T-helper 1 cell treated with Interleukin-12 subunit alpha and Interleukin-12 subunit beta and Interleukin-4 antibody, amounts not matched to agents 30 ng/mL and 1 ng/mL, for 36 hours (primary cell): ENCODE measurements around the gene MCTP1. TPM values are rescaled to one million over a fixed set of nuclear protein-coding genes. Genes with fewer than 3 reads are reported as not detected.

Source experiments
- intact Hi-C: fragments of 100-400 bp; cut with micrococcal nuclease; formaldehyde crosslinking; loops from one replicate; pipeline ENCODE4 v1.15.1; 2024
- total RNA-seq: library from RNA; stranded (reverse); gene quantifications from 2 replicates; pipeline ENCODE4 v1.2.3, GENCODE V29; 2022

The MCTP1 gene
- total RNA-seq, 1 donor from 2014 or later = 0.10 TPM

DNA sequence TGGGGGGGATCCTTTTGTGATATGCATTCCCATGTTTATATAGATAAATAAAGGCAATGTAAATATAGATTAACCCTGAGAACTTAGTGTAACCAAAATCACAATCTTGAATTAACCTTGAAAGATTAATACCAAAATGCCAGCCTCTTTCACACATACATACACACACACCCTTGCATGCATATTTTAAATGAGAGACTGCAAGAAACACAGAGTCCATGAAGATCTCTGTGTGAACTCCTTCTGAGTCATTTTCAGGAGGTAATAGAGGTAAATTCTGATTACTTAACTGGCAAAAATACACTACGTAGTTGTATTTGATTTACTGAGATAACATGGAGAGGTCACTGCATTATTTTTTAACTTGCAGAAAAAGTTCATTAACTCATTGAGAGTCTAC, 548.4 kb downstream of the MCTP1 start:
- intact Hi-C loops = loop anchor here (5.0 kb wide), 2 partner anchors 934 to 1114 kb away; no protein-coding TSS in a partner anchor

DNA sequence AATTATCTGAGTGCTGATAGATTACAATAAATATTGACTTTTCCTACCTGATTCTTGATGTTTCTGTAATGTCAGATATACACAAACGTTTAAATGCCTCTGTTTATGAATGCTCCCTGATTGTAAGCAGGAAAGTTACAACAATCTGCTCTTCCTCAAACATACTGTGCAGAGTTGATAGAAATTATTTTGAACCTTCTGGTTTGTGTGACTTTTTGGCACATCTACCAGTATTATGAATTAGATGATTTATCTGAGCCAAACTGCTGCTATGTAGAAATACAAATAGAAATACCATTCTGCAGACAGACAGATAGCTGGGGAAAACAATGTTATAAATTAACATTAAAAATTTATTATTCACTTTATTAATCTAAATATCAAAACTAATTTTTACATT, 553.4 kb downstream of the MCTP1 start:
- intact Hi-C loops = no loop called here

DNA sequence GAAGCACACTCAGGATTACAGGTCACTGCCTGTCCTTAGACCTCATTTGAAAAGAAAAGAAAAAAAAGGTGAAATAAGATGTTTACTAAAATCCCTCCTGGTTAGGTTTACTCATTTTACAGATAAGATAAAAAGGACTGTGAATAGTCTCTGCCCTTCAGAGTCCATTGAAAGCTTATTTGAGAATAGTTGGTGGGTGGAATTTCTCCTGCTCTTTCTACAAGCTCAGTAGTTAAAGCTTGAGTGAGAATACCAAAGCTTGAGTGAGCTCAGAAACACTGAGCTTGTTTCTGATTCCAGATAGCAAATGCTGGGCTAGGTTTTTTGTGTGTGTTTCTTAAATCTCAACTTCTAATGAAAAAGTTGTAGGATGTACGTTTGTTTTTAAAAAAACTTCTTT, 559.8 kb downstream of the MCTP1 start:
- intact Hi-C loops = no loop called here

DNA sequence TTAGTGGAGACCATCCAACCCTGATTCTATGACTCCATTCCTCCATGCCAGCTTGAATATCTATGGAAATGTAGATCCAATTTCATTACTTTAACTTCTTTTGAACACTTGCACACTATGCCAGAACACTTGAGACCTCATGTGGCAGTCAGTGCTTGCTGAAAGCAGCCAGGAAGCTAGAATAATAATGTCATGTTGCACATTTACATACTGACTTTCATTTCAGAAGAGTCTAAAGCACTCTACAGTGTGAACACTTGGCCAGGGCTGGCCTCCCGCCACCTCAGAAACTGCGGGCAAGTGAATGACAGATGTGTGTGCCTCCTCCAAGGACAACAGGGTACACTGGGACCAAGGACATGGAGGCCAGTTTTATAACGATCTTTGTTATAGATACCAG, 569.1 kb downstream of the MCTP1 start:
- intact Hi-C loops = no loop called here

DNA sequence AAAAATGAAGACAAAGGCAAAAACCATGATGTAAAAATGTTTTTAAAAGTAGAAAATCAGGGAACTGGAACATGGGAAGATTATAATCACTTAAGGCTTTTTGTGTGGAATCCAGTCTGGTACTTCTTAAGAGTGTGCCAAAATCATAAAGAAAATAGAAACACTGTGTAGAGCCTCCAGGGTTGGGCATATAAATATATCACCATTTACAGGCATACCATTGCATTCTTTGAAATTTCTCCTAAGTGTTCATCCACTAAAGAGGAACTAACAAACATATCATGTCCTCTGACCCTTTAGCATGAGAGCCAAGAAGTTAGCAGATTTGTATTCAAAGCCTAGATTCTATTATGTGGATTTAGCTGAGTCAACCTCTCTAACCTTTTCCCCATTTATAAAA, 573.1 kb downstream of the MCTP1 start:
- intact Hi-C loops = no loop called here

DNA sequence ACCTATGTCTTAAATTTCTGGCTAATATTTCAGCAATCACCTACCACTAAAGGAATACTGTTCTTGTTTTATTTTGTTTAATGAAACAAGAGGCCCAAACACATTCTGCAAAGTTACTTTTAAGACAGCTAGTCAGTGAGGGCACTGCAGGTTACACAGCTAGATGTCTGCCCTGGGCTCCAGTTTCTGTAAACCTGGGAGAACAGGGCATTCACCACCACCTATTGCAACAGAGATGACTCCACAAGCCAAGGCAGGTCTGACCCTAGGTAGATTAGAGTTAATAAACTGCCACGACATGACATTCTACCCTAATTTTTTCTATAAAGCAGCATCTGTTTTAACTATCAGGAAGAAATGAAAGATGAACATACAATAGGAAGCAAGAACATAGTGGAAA, 575.6 kb downstream of the MCTP1 start:
- intact Hi-C loops = no loop called here

DNA sequence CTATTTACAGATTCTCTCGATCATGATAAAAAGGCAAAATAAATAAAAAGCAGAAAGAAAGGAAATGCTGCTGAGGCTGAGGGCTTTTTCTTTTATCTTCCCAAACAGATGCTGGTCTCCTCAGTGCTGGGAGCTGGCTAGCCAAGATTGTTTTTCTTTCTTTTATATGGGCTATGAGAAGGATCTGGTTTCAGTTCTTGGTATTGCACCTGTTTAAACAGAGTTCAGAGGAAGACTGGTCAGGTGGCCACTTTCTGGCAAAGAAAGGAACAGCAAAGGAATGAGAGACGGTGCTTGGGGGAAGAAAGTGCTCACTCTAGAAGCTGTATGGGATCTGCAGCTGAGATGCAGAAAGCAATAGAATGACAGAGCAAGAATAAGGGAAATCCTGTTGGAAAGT, 577.5 kb downstream of the MCTP1 start:
- intact Hi-C loops = no loop called here

DNA sequence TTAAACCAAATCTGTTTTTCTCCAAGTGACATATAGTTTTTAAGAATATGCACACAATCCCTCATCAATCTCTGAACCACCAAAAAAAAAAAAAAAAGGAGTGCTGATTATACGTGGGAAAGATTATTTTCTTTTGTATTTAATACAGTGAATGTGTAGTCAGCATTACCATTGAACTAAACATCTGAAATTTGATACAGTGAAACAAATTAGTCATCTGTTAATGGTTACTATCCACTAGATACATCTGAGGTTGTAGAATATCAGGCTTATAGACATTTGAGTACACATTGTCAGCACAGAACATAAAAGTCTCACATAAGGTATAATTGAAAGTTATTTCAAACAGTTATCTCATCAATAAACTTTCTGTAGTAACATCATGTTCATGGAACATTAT, 579.5 kb downstream of the MCTP1 start:
- intact Hi-C loops = no loop called here

DNA sequence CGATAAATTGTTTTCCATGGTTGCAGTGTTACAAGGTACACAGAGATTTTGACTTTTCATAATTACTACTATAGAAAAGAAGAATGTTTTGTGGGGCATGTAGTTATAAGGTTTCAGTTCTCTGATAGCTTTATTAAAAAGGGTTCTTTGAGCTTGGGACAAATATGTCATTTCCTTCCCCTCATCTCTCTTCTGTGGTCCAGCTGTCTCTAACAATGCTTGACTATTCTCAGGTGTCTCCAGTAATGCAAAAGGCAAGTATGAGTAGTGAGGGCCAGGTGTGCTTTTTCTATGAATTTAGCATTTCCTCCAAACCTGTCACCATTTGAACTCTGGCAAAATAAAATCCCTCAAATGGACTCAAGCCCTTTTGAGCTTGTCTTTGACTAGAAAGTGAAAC, 582.2 kb downstream of the MCTP1 start:
- intact Hi-C loops = loop anchor here (2.0 to 5.0 kb wide), 2 partner anchors 82 to 590 kb away; a partner anchor contains a TSS

DNA sequence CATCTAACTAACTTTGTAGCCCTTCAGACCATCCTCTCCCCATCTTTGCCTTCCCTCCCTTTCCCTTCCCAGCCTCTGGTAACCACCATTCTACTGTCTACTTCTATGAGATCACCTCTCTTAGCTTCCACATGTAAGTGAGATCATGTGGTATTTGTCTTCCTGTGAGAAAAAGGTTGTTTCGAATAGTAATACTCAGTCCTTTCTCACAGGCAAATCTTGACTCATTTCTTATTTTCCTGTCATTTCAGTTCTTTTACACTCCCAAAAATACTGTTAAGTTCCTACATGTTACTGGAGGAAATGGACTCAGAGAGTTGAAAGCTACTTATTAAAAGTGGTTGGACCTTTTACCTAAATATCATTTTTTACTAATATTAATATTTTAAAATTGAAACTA, 584.3 kb downstream of the MCTP1 start:
- intact Hi-C loops = loop anchor here (2.0 to 5.0 kb wide), 2 partner anchors 92 to 588 kb away; a partner anchor contains a TSS

DNA sequence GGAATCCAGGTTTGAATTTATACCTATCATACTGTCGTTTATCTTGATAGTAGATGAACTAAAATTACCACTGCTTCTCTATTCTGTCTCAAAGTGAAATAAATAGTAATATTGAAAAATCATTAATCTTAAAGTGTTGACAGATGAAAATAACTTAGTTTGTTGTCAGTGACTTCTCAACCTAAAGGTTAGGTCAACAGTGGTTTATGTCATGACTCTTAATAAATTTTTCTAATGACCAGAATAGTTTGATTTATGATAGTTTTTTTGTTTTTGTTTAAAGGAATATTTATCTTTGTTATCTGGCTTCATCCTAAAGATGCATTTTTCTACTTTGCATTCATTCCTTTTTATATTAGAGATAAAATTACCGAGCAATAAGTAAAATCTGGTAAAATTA, 585.3 kb downstream of the MCTP1 start:
- intact Hi-C loops = no loop called here

DNA sequence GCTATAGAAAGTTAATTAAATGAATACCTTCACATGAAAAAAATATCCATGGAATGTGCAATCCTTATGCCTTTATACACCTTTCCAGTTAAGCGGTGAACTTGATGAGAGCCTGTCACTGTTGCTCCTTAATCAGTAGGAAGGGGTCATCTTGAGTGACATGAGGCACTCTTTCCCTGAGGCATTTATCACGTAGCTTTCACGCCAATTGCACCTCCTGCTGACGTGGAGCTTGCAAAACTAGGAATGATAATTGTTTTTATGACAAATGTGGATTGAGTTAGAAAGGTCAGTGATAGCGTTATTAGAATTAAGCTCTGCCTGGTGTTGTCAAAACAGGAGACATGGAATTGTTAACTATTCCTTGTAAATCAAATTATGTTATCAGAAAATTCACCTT, 586.7 kb downstream of the MCTP1 start:
- intact Hi-C loops = no loop called here

DNA sequence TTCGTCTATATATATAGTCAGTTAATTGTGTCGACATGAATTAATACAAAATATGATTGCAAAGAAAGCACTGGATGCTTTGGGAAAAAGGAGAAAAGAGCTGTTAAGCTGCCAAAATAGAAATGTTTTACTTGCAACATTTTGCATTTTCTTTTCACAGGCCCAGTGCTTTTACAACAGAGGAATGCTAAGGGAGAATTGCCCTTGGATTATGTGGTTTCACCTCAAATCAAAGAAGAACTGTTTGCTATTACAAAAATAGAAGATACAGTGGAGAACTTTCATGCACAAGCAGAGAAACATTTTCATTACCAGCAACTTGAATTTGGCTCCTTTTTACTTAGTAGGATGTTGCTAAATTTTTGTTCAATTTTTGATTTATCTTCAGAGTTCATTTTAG, 590.2 kb downstream of the MCTP1 start:
- intact Hi-C loops = no loop called here

DNA sequence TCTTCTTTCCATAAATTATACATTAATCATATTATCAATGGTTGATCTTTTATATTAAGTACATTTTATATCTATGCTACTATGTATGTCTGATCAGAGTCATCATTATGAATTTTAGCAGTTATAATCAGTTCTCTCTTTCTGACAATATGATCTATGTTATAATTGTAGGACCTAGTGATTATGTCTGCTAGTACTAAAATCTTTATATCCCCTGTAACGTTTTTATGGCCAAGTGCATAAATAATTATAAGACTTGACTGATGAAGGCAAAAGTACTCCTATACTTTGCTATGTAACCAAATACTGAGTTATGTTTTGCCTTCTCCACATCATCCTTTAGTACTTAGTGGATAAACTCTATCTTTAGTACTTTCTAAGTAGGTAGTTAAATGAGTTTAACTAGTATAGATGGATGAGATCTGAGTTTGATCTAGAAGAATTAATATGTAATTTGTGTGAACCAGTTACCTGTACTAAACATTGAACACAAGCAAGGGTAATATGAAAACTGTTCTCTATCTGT, 591.0 kb downstream of the MCTP1 start:
- intact Hi-C loops = loop anchor here (1.0 to 2.0 kb wide), 4 partner anchors 75 to 779 kb away; partner anchors contain the start of genes KIAA0825 and SLF1

DNA sequence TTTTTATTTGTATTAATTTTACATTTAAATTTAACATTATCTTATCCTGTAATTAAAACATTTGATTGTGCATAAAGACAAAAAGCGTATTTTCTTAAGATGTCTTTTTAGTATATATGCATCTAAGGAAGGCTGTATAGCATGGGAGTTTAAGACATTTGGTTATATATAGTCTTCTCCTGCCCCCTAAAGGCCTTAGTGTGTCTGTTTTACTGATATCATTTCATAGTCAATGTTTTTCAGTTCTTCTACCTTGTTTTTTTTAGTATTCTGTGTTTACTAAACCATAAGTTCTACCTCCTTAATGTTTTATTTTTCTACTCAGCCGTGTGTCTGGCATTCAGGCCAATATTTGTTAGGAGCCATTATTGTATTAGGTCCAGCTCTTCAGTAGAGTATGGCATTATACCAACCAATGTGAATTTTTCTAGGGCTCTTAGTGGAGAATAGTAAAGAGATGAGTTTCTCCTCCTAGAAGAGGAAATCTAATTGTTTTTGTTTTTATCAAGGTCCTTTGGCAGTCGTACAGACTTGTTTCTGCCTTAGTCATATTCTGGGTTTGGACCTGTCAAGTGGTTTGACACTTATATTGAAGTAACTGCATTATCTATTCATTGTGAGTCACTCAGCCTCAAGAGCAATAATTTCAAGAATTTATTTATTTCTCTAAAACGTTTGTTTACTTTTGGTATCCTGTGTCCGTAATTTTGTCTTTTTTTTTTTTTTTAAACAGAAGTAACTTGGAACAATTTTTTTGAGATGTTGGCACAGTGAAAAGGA, 591.7 kb downstream of the MCTP1 start:
- intact Hi-C loops = loop anchor here (1.0 to 2.0 kb wide), 4 partner anchors 74 to 778 kb away; partner anchors contain the start of genes KIAA0825 and SLF1

DNA sequence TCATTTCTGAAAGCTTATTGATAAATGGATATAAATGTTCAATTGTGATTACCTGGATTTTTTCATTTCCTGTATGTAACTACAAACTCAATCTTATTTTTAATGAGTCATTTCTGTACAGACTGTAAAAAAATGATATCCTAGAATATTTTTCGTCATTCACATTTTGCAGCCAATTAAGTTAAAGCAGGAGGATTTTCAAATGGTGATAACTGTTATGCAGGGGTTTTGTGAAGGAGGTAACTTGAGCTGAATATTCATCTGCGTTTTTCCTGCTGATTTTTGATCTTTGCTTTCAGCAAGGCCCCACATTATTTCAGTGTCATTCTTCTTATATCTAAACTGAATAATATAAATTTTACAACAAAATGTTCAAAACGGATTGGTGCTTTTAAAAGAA, 592.3 kb downstream of the MCTP1 start:
- intact Hi-C loops = loop anchor here (2.0 kb wide), 1 partner anchor 74 kb away; the partner anchor contains the start of genes KIAA0825 and SLF1

DNA sequence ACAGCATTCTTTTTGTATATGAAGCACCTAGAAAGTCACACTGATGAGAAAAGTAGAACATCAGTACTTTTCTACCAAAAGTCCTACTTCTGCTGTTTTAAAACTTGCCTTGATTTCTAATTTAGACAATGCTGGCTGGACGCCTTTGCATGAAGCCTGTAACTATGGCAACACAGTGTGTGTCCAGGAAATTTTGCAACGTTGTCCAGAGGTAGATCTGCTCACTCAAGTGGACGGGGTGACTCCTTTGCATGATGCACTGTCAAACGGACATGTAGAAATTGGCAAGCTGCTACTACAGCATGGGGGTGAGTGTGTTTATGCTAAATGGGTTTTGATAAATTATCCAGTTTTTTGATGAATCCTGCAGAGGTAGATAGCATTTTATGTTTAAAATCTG, 592.9 kb downstream of the MCTP1 start:
- intact Hi-C loops = loop anchor here (2.0 kb wide), 1 partner anchor 73 kb away; the partner anchor contains the start of genes KIAA0825 and SLF1

DNA sequence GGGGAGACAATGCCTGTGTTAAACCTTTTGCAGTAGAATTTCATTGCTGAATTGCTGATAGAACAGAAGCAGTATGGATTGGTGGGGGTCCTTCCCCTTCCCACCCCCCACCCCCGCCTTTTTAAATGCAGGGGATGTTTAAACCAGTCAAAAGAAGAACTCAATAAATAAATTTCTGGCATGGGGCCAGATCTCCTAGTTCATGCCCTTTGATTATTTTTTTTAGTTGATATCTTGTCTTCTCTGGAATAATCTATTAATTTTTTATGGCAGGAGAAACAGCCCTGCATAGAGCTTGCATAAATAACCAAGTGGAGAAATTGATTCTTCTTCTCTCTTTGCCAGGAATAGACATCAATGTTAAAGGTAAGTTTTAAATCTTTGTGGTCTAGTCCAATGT, 593.6 kb downstream of the MCTP1 start:
- intact Hi-C loops = no loop called here

DNA sequence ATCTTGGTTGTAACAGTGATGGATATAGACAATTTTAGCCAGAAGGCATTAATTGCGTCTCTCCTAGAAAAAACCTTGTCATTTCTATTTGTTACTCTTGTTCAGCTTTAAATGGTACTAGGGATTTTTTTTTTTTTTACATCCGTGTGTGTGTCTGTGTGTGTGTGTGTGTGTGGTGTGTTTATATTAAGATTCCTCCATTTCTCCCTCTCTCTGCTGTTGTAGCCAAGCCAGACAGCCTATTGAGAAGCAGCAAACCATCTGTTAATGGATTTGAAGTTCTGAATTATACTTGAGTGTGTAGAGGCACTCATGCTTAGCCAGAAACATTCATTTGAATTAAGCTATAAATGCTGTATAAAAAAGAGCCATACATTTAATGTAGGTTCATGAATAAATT, 594.1 kb downstream of the MCTP1 start:
- intact Hi-C loops = no loop called here

DNA sequence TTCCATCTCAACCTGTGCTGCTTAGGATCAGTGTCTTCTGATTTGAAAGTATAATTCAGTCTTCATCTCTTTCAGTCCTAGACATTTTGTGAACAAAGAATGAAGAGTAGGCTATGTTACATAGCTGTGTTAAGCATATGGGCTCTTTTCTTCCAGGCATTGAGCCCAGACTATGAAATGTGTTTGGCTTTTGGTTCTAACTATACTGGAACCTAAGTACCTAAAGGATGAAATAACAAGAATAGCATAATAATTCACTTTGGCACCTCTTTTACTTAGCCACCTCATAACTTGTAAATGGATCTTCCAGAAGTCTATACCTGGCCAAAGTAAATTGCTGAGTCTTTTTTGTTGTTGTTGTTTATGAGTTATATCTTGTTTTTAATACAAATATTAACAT, 595.0 kb downstream of the MCTP1 start:
- intact Hi-C loops = no loop called here

DNA sequence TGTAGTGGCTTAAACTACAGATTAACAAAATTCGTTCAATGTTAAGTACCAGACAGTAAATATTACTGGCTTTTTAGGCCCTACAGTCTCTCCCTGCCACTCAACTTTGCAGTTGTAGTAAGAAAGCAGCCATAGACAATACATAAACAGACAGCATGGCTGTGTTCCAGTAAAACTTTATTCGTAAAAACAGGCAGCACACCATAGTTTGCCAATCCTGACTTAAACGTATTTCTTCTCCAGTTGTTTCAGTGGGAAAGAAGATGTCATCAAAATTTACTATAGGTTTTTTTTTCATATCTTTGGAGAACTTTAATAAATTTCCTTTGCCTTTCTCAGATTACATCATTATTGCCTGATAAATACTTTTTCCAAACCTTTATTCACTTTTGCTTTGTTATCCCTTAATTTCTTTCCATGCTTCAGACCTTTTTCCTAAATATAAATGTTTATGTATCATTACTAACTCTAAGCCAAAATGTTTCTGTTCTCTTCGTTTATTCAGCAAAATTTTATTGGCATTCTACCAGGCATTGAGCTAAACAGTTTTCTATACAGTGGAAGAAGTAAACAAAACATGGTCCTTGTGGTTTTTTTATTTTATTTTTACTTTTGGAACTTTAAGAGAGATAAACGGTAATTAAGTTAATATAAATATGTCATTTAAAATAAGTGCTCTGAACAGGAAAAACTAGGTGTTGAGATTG, 601.9 kb downstream of the MCTP1 start:
- intact Hi-C loops = no loop called here

DNA sequence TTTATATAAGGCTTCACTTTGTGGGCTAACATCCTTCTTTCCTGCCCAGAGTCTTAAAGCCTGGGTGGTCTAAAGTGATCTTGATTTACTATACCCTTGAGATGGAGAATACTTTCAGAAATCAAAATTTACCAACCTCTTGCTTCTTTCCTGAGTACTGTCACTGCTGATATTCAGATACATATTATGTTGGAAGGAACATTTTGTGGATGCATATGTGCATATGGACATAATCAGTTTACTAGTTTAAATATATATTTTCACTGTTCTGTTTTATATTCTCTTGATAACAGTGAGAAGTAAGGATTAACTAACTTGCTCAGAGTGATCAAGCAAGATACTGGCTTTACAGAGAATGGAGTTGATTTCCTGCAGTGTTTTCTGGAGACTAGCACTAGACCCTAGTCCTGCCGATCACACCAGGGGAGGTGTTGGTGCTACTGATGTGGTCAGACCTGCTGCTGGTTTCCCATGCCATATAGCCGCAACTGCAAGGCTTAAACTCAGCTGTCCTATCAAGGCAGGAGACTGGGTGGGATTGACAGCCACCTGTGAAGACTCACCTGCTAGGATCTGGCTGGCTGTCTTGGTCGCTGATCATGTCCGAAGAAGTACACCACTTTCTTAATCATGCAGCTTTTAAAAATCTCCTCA, 608.8 kb downstream of the MCTP1 start:
- intact Hi-C loops = no loop called here
